Bronchial epithelial cell (primary cell): ENCODE data around the gene ALAS1. TPM values are rescaled to one million over a fixed set of nuclear protein-coding genes. Genes with fewer than 3 reads are reported as not detected.

Source experiments
- DNase-seq: peaks from one replicate; pipeline ENCODE4 v3.0.0-alpha.2; 2010; ENCODE audit warnings: low read depth
- FAIRE-seq: peaks from 2 replicates; lab custom pipeline; 2011; peaks lifted over from hg19 to GRCh38; lab: Jason Lieb, UNC
- H3K27me3 ChIP-seq: 2 replicates; pipeline ENCODE4 v1.5.1; 2011; ENCODE audit warnings: low read length; ENCODE audit not compliant: control insufficient read depth, insufficient read depth
- H3K36me3 ChIP-seq: 2 replicates; pipeline ENCODE4 v1.5.1; 2011; ENCODE audit warnings: low read length; ENCODE audit not compliant: control insufficient read depth, insufficient read depth
- H3K4me3 ChIP-seq: 2 replicates; pipeline ENCODE4 v1.5.1; 2011; ENCODE audit warnings: mild to moderate bottlenecking, low read depth, low read length, control low read depth
- CTCF ChIP-seq: IDR thresholded peaks from 2 replicates; pipeline ENCODE4 v1.5.1; 2011; ENCODE audit warnings: mild to moderate bottlenecking, moderate library complexity, low read length, control low read depth, inconsistent platforms; ENCODE audit not compliant: insufficient read depth, severe bottlenecking
- total RNA-seq: library from RNA; depleted of rRNA; stranded (reverse); fragments of >200 nt; gene quantifications from 2 replicates; pipeline ENCODE4 v1.2.1, GENCODE V29; 2014

Gene ALAS1
- total RNA-seq, 1 donor from 2014 or later = 32.1 TPM

- DNase-seq = no peak
- no peak for FAIRE-seq
- TF ChIP-seq CTCF = no peak
- Histone ChIP-seq H3K27me3 (no peaks in the 10 kb centered on the region), H3K4me3 (no peak overlapping the region), H3K36me3 (peaks cover 20% of the 10 kb centered on the region)
Observed at GRCh38 chr3:52254608-52255007, 56.6 kb downstream of the ALAS1 start.

- Histone ChIP-seq H3K36me3 (peaks cover 24% of the 10 kb centered on the region), H3K27me3 (no peaks in the 10 kb centered on the region), H3K4me3 (no peak overlapping the region)
- FAIRE-seq = no peak
- no peak for TF ChIP-seq CTCF
- no peak for DNase-seq
Observed at GRCh38 chr3:52256159-52256558, 58.2 kb downstream of the ALAS1 start.

- TF ChIP-seq CTCF = no peak
- H3K4me3 ChIP-seq = no peak overlapping the region
- H3K36me3 ChIP-seq = peaks cover 24% of the 10 kb centered on the region
- FAIRE-seq (no peak), DNase-seq (no peak)
- H3K27me3 ChIP-seq = no peaks in the 10 kb centered on the region
Observed at GRCh38 chr3:52256622-52257021, 58.7 kb downstream of the ALAS1 start.

GRCh38 chr3:52257911-52258310 is 60.0 kb downstream of the ALAS1 start:
- TF ChIP-seq CTCF = no peak
- DNase-seq (no peak), FAIRE-seq (no peak)
- H3K36me3 ChIP-seq = peaks cover 28% of the 10 kb centered on the region
- no peak overlapping the region for H3K4me3 ChIP-seq
- H3K27me3 ChIP-seq = no peaks in the 10 kb centered on the region

- no peak for TF ChIP-seq CTCF
- no peaks in the 10 kb centered on the region for H3K27me3 ChIP-seq
- H3K36me3 ChIP-seq = peaks cover 31% of the 10 kb centered on the region
- FAIRE-seq (no peak), DNase-seq (no peak)
- no peak overlapping the region for H3K4me3 ChIP-seq
Observed at GRCh38 chr3:52259035-52259434, 61.1 kb downstream of the ALAS1 start.

- DNase-seq = no peak
Observed at GRCh38 chr3:52259448-52259847, 61.5 kb downstream of the ALAS1 start.

More at GRCh38 chr3:52259448-52259847, 61.5 kb downstream of the ALAS1 start:
- no peaks in the 10 kb centered on the region for H3K27me3 ChIP-seq
- FAIRE-seq = no peak
- H3K36me3 ChIP-seq = peaks cover 31% of the 10 kb centered on the region
- H3K4me3 ChIP-seq = no peak overlapping the region
- TF ChIP-seq CTCF = no peak
